ENCODE measurements around the gene NDOR1.

Gene NDOR1

GRCh38 chr9:137262909-137263285, 57.4 kb downstream of the NDOR1 start:
- H3K4me3 ChIP-seq (ENCODE audit: control insufficient read depth, low read depth, low read length) = no peak overlapping the region
- DNase-seq (ENCODE audit: low read depth) = no peak
- TF ChIP-seq CTCF (conservative IDR thresholded peaks at IDR 0.05; ENCODE audit: control insufficient read depth, insufficient read depth, low read depth, low read length) = no peak

- DNase-seq (ENCODE audit: low read depth) = no peak
- TF ChIP-seq CTCF (conservative IDR thresholded peaks at IDR 0.05; ENCODE audit: control insufficient read depth, insufficient read depth, low read depth, low read length) = no peak
- H3K4me3 ChIP-seq (ENCODE audit: control insufficient read depth, low read depth, low read length) = no peak overlapping the region
Observed at GRCh38 chr9:137263506-137263905, 58.0 kb downstream of the NDOR1 start.

GRCh38 chr9:137264067-137264466, 58.6 kb downstream of the NDOR1 start:
- no peak for TF ChIP-seq CTCF (conservative IDR thresholded peaks at IDR 0.05; ENCODE audit: control insufficient read depth, insufficient read depth, low read depth, low read length)
- H3K4me3 ChIP-seq (ENCODE audit: control insufficient read depth, low read depth, low read length) = no peak overlapping the region
- no peak for DNase-seq (ENCODE audit: low read depth)

GRCh38 chr9:137265496-137266161, 60.1 kb downstream of the NDOR1 start:
- no peak for TF ChIP-seq CTCF (conservative IDR thresholded peaks at IDR 0.05; ENCODE audit: control insufficient read depth, insufficient read depth, low read depth, low read length)
- no peak overlapping the region for H3K4me3 ChIP-seq (ENCODE audit: control insufficient read depth, low read depth, low read length)
- DNase-seq (ENCODE audit: low read depth) = no peak

GRCh38 chr9:137266162-137266527, 60.6 kb downstream of the NDOR1 start:
- DNase-seq (ENCODE audit: low read depth) = no peak
- no peak for TF ChIP-seq CTCF (conservative IDR thresholded peaks at IDR 0.05; ENCODE audit: control insufficient read depth, insufficient read depth, low read depth, low read length)
- no peak overlapping the region for H3K4me3 ChIP-seq (ENCODE audit: control insufficient read depth, low read depth, low read length)
